Measurements from ENCODE around the gene LEMD2.

Gene LEMD2

GRCh38 chr6:33802186-33802958 lies 13.4 kb upstream of the LEMD2 start:
- H3K9ac ChIP-seq (ENCODE audit: insufficient read length): no peak overlapping the region
- H3K4me3 ChIP-seq: no peak overlapping the region
- no peaks in the 10 kb centered on the region for H3K36me3 ChIP-seq (ENCODE audit: insufficient read depth, low read length)
- H3K27ac ChIP-seq: no peak overlapping the region
- no peak for DNase-seq (ENCODE audit: low read depth, low spot score)
- no peaks in the 10 kb centered on the region for H3K9me3 ChIP-seq (ENCODE audit: low read depth, low read length)
- TF ChIP-seq POLR2AphosphoS5 (IDR thresholded peaks at IDR 0.05; ENCODE audit: borderline replicate concordance, low read depth, low read length) (no peak), FOXP2 (optimal IDR thresholded peaks at IDR 0.05; ENCODE audit: control extremely low read depth, extremely low read length, insufficient read depth) (no peak), EZH2 (IDR thresholded peaks at IDR 0.05) (no peak)

- no peaks in the 10 kb centered on the region for H3K9me3 ChIP-seq (ENCODE audit: low read depth, low read length)
- no peak overlapping the region for H3K27ac ChIP-seq
- H3K36me3 ChIP-seq (ENCODE audit: insufficient read depth, low read length): no peaks in the 10 kb centered on the region
- H3K4me3 ChIP-seq: no peak overlapping the region
- no peak overlapping the region for H3K9ac ChIP-seq (ENCODE audit: insufficient read length)
- DNase-seq (ENCODE audit: low read depth, low spot score): no peak
- TF ChIP-seq FOXP2 (optimal IDR thresholded peaks at IDR 0.05; ENCODE audit: control extremely low read depth, extremely low read length, insufficient read depth) (no peak), EZH2 (IDR thresholded peaks at IDR 0.05) (no peak), POLR2AphosphoS5 (IDR thresholded peaks at IDR 0.05; ENCODE audit: borderline replicate concordance, low read depth, low read length) (no peak)
Observed at GRCh38 chr6:33801611-33802010, 12.7 kb upstream of the LEMD2 start.

- no peaks in the 10 kb centered on the region for H3K9me3 ChIP-seq (ENCODE audit: low read depth, low read length)
- no peak for TF ChIP-seq EZH2 (IDR thresholded peaks at IDR 0.05)
- no peak for TF ChIP-seq FOXP2 (optimal IDR thresholded peaks at IDR 0.05; ENCODE audit: control extremely low read depth, extremely low read length, insufficient read depth)
- no peak for TF ChIP-seq POLR2AphosphoS5 (IDR thresholded peaks at IDR 0.05; ENCODE audit: borderline replicate concordance, low read depth, low read length)
- H3K27ac ChIP-seq: no peak overlapping the region
- H3K36me3 ChIP-seq (ENCODE audit: insufficient read depth, low read length): no peaks in the 10 kb centered on the region
- no peak for DNase-seq (ENCODE audit: low read depth, low spot score)
- no peak overlapping the region for H3K4me3 ChIP-seq
- H3K9ac ChIP-seq (ENCODE audit: insufficient read length): no peak overlapping the region
Observed at GRCh38 chr6:33800248-33800969, 11.5 kb upstream of the LEMD2 start.

GRCh38 chr6:33799454-33800113 lies 10.7 kb upstream of the LEMD2 start:
- no peak overlapping the region for H3K9ac ChIP-seq (ENCODE audit: insufficient read length)
- no peak overlapping the region for H3K4me3 ChIP-seq
- TF ChIP-seq FOXP2 (optimal IDR thresholded peaks at IDR 0.05; ENCODE audit: control extremely low read depth, extremely low read length, insufficient read depth) (no peak), EZH2 (IDR thresholded peaks at IDR 0.05) (no peak), POLR2AphosphoS5 (IDR thresholded peaks at IDR 0.05; ENCODE audit: borderline replicate concordance, low read depth, low read length) (no peak)
- no peaks in the 10 kb centered on the region for H3K9me3 ChIP-seq (ENCODE audit: low read depth, low read length)
- no peaks in the 10 kb centered on the region for H3K36me3 ChIP-seq (ENCODE audit: insufficient read depth, low read length)
- no peak for DNase-seq (ENCODE audit: low read depth, low spot score)
- no peak overlapping the region for H3K27ac ChIP-seq

- Histone ChIP-seq H3K4me3 (no peak overlapping the region), H3K9ac (ENCODE audit: insufficient read length) (no peak overlapping the region), H3K27ac (no peak overlapping the region), H3K9me3 (ENCODE audit: low read depth, low read length) (no peaks in the 10 kb centered on the region), H3K36me3 (ENCODE audit: insufficient read depth, low read length) (no peaks in the 10 kb centered on the region)
- no peak for TF ChIP-seq EZH2 (IDR thresholded peaks at IDR 0.05)
- TF ChIP-seq POLR2AphosphoS5 (IDR thresholded peaks at IDR 0.05; ENCODE audit: borderline replicate concordance, low read depth, low read length): no peak
- no peak for TF ChIP-seq FOXP2 (optimal IDR thresholded peaks at IDR 0.05; ENCODE audit: control extremely low read depth, extremely low read length, insufficient read depth)
- DNase-seq (ENCODE audit: low read depth, low spot score): no peak
Observed at GRCh38 chr6:33798343-33798848, 9.5 kb upstream of the LEMD2 start.

- Histone ChIP-seq H3K4me3 (no peak overlapping the region), H3K9ac (ENCODE audit: insufficient read length) (no peak overlapping the region), H3K27ac (no peak overlapping the region), H3K36me3 (ENCODE audit: insufficient read depth, low read length) (no peaks in the 10 kb centered on the region), H3K9me3 (ENCODE audit: low read depth, low read length) (no peaks in the 10 kb centered on the region)
- no peak for DNase-seq (ENCODE audit: low read depth, low spot score)
- TF ChIP-seq FOXP2 (optimal IDR thresholded peaks at IDR 0.05; ENCODE audit: control extremely low read depth, extremely low read length, insufficient read depth) (no peak), EZH2 (IDR thresholded peaks at IDR 0.05) (no peak), POLR2AphosphoS5 (IDR thresholded peaks at IDR 0.05; ENCODE audit: borderline replicate concordance, low read depth, low read length) (no peak)
Observed at GRCh38 chr6:33797626-33798342, 8.9 kb upstream of the LEMD2 start.

GRCh38 chr6:33794910-33795623 lies 6.1 kb upstream of the LEMD2 start:
- no peaks in the 10 kb centered on the region for H3K9me3 ChIP-seq (ENCODE audit: low read depth, low read length)
- no peak overlapping the region for H3K9ac ChIP-seq (ENCODE audit: insufficient read length)
- H3K36me3 ChIP-seq (ENCODE audit: insufficient read depth, low read length): no peaks in the 10 kb centered on the region
- no peak overlapping the region for H3K27ac ChIP-seq
- H3K4me3 ChIP-seq: no peak overlapping the region
- no peak for DNase-seq (ENCODE audit: low read depth, low spot score)
- TF ChIP-seq FOXP2 (optimal IDR thresholded peaks at IDR 0.05; ENCODE audit: control extremely low read depth, extremely low read length, insufficient read depth) (no peak), EZH2 (IDR thresholded peaks at IDR 0.05) (no peak), POLR2AphosphoS5 (IDR thresholded peaks at IDR 0.05; ENCODE audit: borderline replicate concordance, low read depth, low read length) (no peak)

Measured in SK-N-MC (cell line).